Measurements from ENCODE around the gene EYS. TPM values are rescaled to one million over a fixed set of nuclear protein-coding genes. Genes with fewer than 3 reads are reported as not detected.

EYS gene
- total and polyA plus RNA-seq, 2 of the 8 experiments (the other 6 are each of a cell fraction or from before 2014, with no cell fraction given), result 0.05 to 0.13 TPM

GRCh38 chr6:65248101-65248610 lies 458.9 kb downstream of the EYS start (continued):
- TF ChIP-seq CHD7 (IDR thresholded peaks at IDR 0.05; ENCODE audit: insufficient replicate concordance, low read length), result no peak
- no peak for TF ChIP-seq ASH2L (IDR thresholded peaks at IDR 0.05; ENCODE audit: low read length)
- no peak for TF ChIP-seq BACH1 (IDR thresholded peaks at IDR 0.05; ENCODE audit: low read length)
- no peak for TF ChIP-seq RBBP5 (IDR thresholded peaks at IDR 0.05; ENCODE audit: borderline replicate concordance, low read depth, low read length)
- no peak for TF ChIP-seq TAF7 (optimal IDR thresholded peaks at IDR 0.05; ENCODE audit: borderline replicate concordance, low read depth, low read length)
- TF ChIP-seq KDM4A (IDR thresholded peaks at IDR 0.05; ENCODE audit: low read depth, low read length, severe bottlenecking), result no peak
- no peak for TF ChIP-seq MAFK (IDR thresholded peaks at IDR 0.05; ENCODE audit: low read depth, low read length)
- no peak for TF ChIP-seq PHF8 (conservative IDR thresholded peaks at IDR 0.05; ENCODE audit: low read depth, low read length)
- no peak for TF ChIP-seq SP1 (IDR thresholded peaks at IDR 0.05; ENCODE audit: low read depth, low read length)
- TF ChIP-seq POU5F1 (IDR thresholded peaks at IDR 0.05; ENCODE audit: low read depth, low read length), result no peak
- TF ChIP-seq HDAC6 (IDR thresholded peaks at IDR 0.05; ENCODE audit: low read depth, low read length), result no peak
- TF ChIP-seq SAP30 (IDR thresholded peaks at IDR 0.05; ENCODE audit: insufficient read depth, insufficient replicate concordance, low read length), result no peak

Data from H1 (cell line).